ENCODE measurements around the gene ENC1.

DNA sequence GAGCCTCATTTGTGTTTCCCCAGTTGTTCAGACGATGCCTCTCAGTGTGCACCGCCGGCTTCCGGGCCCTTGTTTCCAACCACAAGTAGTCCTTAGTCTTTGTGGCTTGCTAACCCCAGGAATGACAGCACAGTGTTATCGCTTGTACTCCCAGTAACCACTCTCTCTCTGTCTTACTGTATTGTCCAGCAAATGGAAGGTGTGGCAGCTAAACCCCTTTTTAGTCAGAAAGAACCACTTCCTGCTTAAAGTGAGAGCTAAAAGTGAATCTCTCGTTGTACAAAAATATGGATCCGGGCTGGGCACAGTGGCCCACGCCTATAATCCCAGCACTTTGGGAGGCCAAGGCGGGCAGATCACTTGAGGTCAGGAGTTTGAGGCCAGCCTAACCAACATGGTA lies 61.3 kb downstream of the ENC1 start:
- TF ChIP-seq POLR2A (IDR thresholded peaks at IDR 0.05) (no peak), CTCF (IDR thresholded peaks at IDR 0.05) (no peak)

Measured in heart left ventricle (tissue), 13 donors.